ENCODE measurements around the gene HIBCH. TPM values are rescaled to one million over a fixed set of nuclear protein-coding genes. Genes with fewer than 3 reads are reported as not detected.

Gene HIBCH
- total and polyA plus RNA-seq, 2 of the 4 experiments (the other 2 are of a cell fraction): 8.8 to 11.9 TPM

DNA sequence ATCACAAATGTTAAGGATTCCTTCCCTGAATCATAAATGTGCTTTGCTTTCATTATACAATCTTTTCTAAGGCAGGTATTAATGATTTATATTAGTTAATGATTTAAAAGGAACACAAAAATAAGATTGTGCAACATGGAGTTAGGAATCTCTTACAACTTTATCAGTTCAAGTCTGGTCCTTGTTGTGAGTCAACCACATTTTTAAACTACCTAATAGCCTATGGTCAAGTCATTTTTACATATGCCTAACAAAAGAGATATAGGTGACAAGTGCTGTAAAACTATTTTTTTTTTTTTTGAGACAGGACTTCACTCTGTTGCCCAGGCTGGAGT is 15.6 kb upstream of the HIBCH start:
- peak; percentile 48; the same call in 1 of the 2 replicates for TF ChIP-seq CEBPB (IDR thresholded peaks at IDR 0.05; ENCODE audit: low read depth, low read length)
- TF ChIP-seq, protein P1, sequence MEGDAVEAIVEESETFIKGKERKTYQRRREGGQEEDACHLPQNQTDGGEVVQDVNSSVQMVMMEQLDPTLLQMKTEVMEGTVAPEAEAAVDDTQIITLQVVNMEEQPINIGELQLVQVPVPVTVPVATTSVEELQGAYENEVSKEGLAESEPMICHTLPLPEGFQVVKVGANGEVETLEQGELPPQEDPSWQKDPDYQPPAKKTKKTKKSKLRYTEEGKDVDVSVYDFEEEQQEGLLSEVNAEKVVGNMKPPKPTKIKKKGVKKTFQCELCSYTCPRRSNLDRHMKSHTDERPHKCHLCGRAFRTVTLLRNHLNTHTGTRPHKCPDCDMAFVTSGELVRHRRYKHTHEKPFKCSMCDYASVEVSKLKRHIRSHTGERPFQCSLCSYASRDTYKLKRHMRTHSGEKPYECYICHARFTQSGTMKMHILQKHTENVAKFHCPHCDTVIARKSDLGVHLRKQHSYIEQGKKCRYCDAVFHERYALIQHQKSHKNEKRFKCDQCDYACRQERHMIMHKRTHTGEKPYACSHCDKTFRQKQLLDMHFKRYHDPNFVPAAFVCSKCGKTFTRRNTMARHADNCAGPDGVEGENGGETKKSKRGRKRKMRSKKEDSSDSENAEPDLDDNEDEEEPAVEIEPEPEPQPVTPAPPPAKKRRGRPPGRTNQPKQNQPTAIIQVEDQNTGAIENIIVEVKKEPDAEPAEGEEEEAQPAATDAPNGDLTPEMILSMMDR (conservative IDR thresholded peaks at IDR 0.05; ENCODE audit: low read depth, low read length): no peak
- TF ChIP-seq NFE2L2 (IDR thresholded peaks at IDR 0.05; ENCODE audit: low read depth, low read length): no peak
- dilution Hi-C loops (cut with HindIII; ENCODE audit: low sequenced_read_pairs, unreplicated experiment): no loop called here
- H4K20me1 ChIP-seq (ENCODE audit: insufficient read depth, low read length): no peaks in the 10 kb centered on the region
- ChIA-PET POLR2A (ENCODE audit: unreplicated experiment) (no interaction called here), CTCF (no interaction called here)
- ATAC-seq (ENCODE audit: low read depth) (no peak), DNase-seq (no peak)
- H3K79me1 ChIP-seq (ENCODE audit: low read depth in 1 of 2, low read length in 2 of 2): no peaks in the 10 kb centered on the region
- no peak overlapping the region for H3K4me2 ChIP-seq (ENCODE audit: low read depth, low read length)
- in situ Hi-C loops (cut with MboI; ENCODE audit: low sequenced_read_pairs): no loop called here
- H3K27me3 ChIP-seq (ENCODE audit: control insufficient read depth, insufficient read depth, low read length): no peaks in the 10 kb centered on the region
- H3K27ac ChIP-seq (ENCODE audit: insufficient read depth, low read length): no peak overlapping the region
- intact Hi-C loops (cut with micrococcal nuclease): no loop called here
- no TSS peak for BruUV-seq (replicated peaks)
- no peak overlapping the region for H2BK15ac ChIP-seq (ENCODE audit: low read depth, low read length)
- H3K9me3 ChIP-seq (ENCODE audit: control insufficient read depth, insufficient read depth, low read length): no peaks in the 10 kb centered on the region
- H2BK5ac ChIP-seq (ENCODE audit: low read depth, low read length, poor library complexity, severe bottlenecking): no peak overlapping the region
- H3K36me3 ChIP-seq (ENCODE audit: control insufficient read depth, insufficient read depth, low read length): no peaks in the 10 kb centered on the region
- H4K8ac ChIP-seq (ENCODE audit: low read depth in 2 of 2, low read length in 2 of 2): no peak overlapping the region
- H3K4me3 ChIP-seq (ENCODE audit: insufficient read depth, low read depth, low read length): no peak overlapping the region
- no peak overlapping the region for H3K9ac ChIP-seq (ENCODE audit: low read depth, low read length)
- H3K56ac ChIP-seq (ENCODE audit: extremely low read depth, insufficient read depth, low read length): no peak overlapping the region
- H2AK5ac ChIP-seq (ENCODE audit: low read depth, low read length): no peak overlapping the region
- H3K9me1 ChIP-seq (ENCODE audit: insufficient read depth, low read length): no peaks in the 10 kb centered on the region
- H4K5ac ChIP-seq (ENCODE audit: low read depth, low read length): no peak overlapping the region
- H2AK9ac ChIP-seq (replicated peaks; ENCODE audit: low read depth, low read length, poor library complexity): no peak overlapping the region
- no peak overlapping the region for H2AFZ ChIP-seq (replicated peaks; ENCODE audit: low read length, poor library complexity)
- H3K14ac ChIP-seq (replicated peaks; ENCODE audit: low read depth, low read length): no peak overlapping the region
- no peak overlapping the region for H3K23ac ChIP-seq (ENCODE audit: low read depth, low read length)
- no peak overlapping the region for H4K91ac ChIP-seq (ENCODE audit: insufficient read depth, low read depth, low read length)
- no peak overlapping the region for H3K18ac ChIP-seq (ENCODE audit: low read depth, low read length)
- no peak overlapping the region for H2BK20ac ChIP-seq (ENCODE audit: low read depth, low read length)
- no peak overlapping the region for H2BK120ac ChIP-seq (ENCODE audit: low read depth, low read length)
- H3K4me1 ChIP-seq (ENCODE audit: control insufficient read depth, insufficient read depth, low read length): no peaks in the 10 kb centered on the region
- no peak overlapping the region for H3K4ac ChIP-seq (ENCODE audit: low read depth, low read length)
